Adrenal gland (tissue), 12 donors: ENCODE data around the gene CIC. TPM values are rescaled to one million over a fixed set of nuclear protein-coding genes. Genes with fewer than 3 reads are reported as not detected.

ENCODE experiments used
- DNase-seq, 7 donors: peaks; one replicate each; pipeline ENCODE4 v3.0.0-alpha.2; 2019 to 2020
- H3K27ac ChIP-seq, 5 donors: fragments of 200-600 bp; sonication (generic) in 4 of 5; 1 replicate in 3 of 5; 2 replicates in 2 of 5; pipeline versions ENCODE4 v1.5.1 to v1.8.0; 2016 to 2020; ENCODE audit warnings: mild to moderate bottlenecking in 1 of 5
- H3K27me3 ChIP-seq: fragments of 200-600 bp; 2 replicates; pipeline ENCODE4 v1.8.0; 2021
- H3K36me3 ChIP-seq, 2 donors: fragments of 200-600 bp; replicated peaks in 1 of 2; 1 replicate in 1 of 2; 2 replicates in 1 of 2; pipeline versions ENCODE4 v1.5.1 to v1.8.0; 2018 to 2022
- H3K4me1 ChIP-seq, 2 donors: fragments of 200-600 bp; replicated peaks in 1 of 2; 1 replicate in 1 of 2; 2 replicates in 1 of 2; pipeline versions ENCODE4 v1.5.1 to v1.8.0; 2018 to 2021
- H3K4me3 ChIP-seq, 4 donors: fragments of 200-600 bp; sonication (generic) in 3 of 4; one replicate each; pipeline ENCODE4 v1.5.1; 2016 to 2018
- H3K9me3 ChIP-seq, 3 donors: fragments of 200-600 bp; sonication (generic) in 1 of 3; replicated peaks in 1 of 3; 1 replicate in 2 of 3; 2 replicates in 1 of 3; pipeline versions ENCODE4 v1.5.1 to v1.8.0; 2016 to 2021
- POLR2A ChIP-seq, 2 donors: fragments of 450-650 bp; IDR thresholded peaks; one replicate each; pipeline ENCODE4 v1.6.1; 2017; ENCODE audit warnings: antibody characterized with exemption in 2 of 2, mild to moderate bottlenecking in 2 of 2, moderate library complexity in 1 of 2
- WGBS, 4 donors: extraction: QIAGEN DNeasy Blood & Tissue Kit in 2 of 4; methylation state at CpG; one replicate each; pipeline versions ENCODE4 v1.1.5 to v1.1.7; 2013 to 2017; 5-methylcytosine and 5-hydroxymethylcytosine counted together
- intact Hi-C, 2 donors: fragments of 100-400 bp; cut with DNase I; formaldehyde crosslinking; loops; one replicate each; pipeline versions ENCODE4 v1.14.1 to v1.15.0; 2022 to 2023
- polyA plus RNA-seq, 3 donors: library from polyadenylated mRNA; stranded (reverse); fragments of 200-250 nt in 2 of 3; fragments of 350-450 nt in 1 of 3; fragmentation: Illumina TruSeq in 1 of 3; extraction: RNeasy Lipid Tissue Mini Kit (QIAGEN cat#74804) in 1 of 3; gene quantifications; one replicate each; pipeline ENCODE4 v1.2.3, GENCODE V29; 2013 to 2014
- total RNA-seq, 9 donors: library from RNA; depleted of rRNA in 4 of 9; stranded (reverse); fragments of >200 nt in 4 of 9; fragments of 120-200 nt in 1 of 9; fragmentation: NEBNext Ultra II Directional in 1 of 9; extraction: Animal tissue kit (Norgen Biotek cat#: 25700) in 1 of 9; gene quantifications; one replicate each; pipeline versions ENCODE4 v1.1.0 to v1.2.4, GENCODE V29; 2013 to 2023
- TF ChIP-seq, protein P1 (sequence below), 6 experiments: fragments of 450-650 bp in 4 of 6; fragments of 200-600 bp in 2 of 6; sonication (generic) in 1 of 6; IDR thresholded peaks; 1 replicate in 5 of 6; 2 replicates in 1 of 6; pipeline versions ENCODE4 v1.5.1 to v1.8.0; 2016 to 2021; ENCODE audit warnings: antibody characterized with exemption in 6 of 6, mild to moderate bottlenecking in 2 of 6, moderate library complexity in 1 of 6
- donor health status: healthy with polysubstance abuse.
- donor health status: Bipolar disorder and iron deficiency.
- donor health status: DM: yes; HTN: yes; CAD: no.
- donor health status: DM: no; HTN: no; CAD: no.
- donor health status: DM: no; HTN: no; CAD: no.
- donor health status: DM: yes; HTN: yes; CAD: no.

CIC gene
- total and polyA plus RNA-seq, 12 donors, result 11.9 to 171 (median 71.9) TPM

DNA sequence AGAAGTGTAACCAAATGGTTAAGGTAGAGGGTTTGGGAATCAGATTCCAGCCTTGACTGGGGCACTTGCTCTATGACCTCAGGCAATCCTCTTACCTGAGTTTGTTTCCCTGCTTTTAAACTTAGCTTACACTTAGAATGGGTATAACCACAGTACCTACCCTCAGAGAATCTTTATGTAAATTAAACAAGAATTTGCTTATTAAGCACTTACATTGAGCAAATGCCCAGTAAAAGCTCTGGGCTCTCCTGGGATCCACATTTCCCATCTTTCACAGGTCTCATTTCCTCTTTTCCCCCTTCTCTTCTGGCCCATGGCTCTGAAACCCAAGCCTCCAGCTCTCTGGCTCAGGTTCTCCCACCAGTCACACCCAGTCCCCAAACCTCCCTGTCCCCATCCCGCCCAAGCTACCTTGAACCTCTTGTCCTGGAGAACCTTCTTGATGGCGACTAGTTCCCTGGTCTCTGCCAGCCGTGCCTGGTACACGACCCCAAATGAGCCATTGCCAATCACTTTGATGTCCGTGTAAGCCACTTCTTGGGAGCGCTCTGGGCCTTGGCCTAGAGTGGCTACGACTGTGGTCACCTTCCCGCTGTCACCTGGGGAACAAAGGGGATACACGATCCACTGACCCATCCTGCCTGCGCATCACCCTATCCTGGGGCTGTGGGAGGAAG is 29.4 kb upstream of the CIC start:
- Histone ChIP-seq H3K27ac (no peak overlapping the region), H3K4me1 (peaks cover 17 to 23% of the 10 kb centered on the region in 2 donors), H3K36me3 (peaks cover 0 to 24% of the 10 kb centered on the region in 2 donors), H3K9me3 (no peaks in the 10 kb centered on the region), H3K27me3 (no peaks in the 10 kb centered on the region), H3K4me3 (no peak overlapping the region)
- no peak for TF ChIP-seq POLR2A (IDR thresholded peaks at IDR 0.05)
- TF ChIP-seq, protein P1, sequence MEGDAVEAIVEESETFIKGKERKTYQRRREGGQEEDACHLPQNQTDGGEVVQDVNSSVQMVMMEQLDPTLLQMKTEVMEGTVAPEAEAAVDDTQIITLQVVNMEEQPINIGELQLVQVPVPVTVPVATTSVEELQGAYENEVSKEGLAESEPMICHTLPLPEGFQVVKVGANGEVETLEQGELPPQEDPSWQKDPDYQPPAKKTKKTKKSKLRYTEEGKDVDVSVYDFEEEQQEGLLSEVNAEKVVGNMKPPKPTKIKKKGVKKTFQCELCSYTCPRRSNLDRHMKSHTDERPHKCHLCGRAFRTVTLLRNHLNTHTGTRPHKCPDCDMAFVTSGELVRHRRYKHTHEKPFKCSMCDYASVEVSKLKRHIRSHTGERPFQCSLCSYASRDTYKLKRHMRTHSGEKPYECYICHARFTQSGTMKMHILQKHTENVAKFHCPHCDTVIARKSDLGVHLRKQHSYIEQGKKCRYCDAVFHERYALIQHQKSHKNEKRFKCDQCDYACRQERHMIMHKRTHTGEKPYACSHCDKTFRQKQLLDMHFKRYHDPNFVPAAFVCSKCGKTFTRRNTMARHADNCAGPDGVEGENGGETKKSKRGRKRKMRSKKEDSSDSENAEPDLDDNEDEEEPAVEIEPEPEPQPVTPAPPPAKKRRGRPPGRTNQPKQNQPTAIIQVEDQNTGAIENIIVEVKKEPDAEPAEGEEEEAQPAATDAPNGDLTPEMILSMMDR (IDR thresholded peaks at IDR 0.05), result no peak
- DNase-seq, result no peak
- intact Hi-C loops, result loop anchor here in 1 of 2 donors (10.0 kb wide), 1 partner anchor 105 kb away; the partner anchor contains the start of gene POU2F2
- WGBS, 4 donors, result 83 to 96% (median 87%) methylated on average over 6 to 10 of the region's 10 CpGs

DNA sequence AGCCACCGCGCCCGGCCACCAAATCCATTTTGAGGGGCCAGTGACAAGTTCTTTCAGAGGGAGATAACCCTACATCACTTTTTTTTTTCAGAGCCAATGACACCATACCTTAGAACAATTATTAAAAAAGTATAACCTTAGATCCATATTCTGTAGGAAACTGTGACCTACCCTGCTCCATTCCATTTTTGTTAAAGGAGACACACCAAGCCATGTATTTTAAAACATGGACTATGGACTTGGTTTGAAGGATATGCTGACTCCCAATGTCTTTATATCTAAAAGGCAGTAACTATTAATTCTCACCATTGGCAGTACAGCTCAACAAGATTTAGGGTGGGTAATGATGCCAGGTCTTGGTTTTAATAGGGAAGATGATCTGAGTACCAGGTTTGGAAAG is 27.8 kb upstream of the CIC start:
- H3K4me1 ChIP-seq, result peaks cover 17 to 38% of the 10 kb centered on the region in 2 donors
- intact Hi-C loops, result no loop called here
- no peaks in the 10 kb centered on the region for H3K27me3 ChIP-seq
- peak overlapping the region in 2 of 4 donors; percentile 72 to 78 for H3K4me3 ChIP-seq
- peaks cover 0 to 8% of the 10 kb centered on the region in 2 donors for H3K36me3 ChIP-seq
- no peak for DNase-seq
- H3K9me3 ChIP-seq, result no peaks in the 10 kb centered on the region
- no peak overlapping the region for H3K27ac ChIP-seq
- WGBS, 4 donors, result 99 to 100% (median 100%) methylated on average over 3 of the region's 3 CpGs
- TF ChIP-seq, protein P1 (IDR thresholded peaks at IDR 0.05), result no peak
- no peak for TF ChIP-seq POLR2A (IDR thresholded peaks at IDR 0.05)

DNA sequence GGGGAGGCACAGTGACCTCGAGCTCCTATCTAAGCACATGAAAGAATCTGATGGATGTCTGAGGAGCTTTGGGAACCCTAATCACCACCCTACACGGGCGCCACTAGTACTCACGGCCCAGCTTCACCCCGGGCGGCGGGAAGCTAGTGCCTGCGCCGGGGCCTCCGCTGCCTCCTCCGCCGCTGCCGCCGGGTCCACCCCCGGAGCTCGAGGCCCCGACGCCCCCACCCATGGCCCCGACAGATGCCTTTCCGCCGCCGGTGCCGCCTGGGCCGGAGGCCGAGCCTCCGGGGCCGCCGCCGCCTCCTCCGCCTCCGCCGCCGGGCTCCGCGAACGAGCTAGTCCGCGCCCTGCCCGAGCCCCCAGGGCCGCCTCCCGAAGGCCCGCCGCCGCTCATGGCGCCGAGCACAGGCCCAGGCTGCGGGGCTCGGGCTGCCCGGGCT is 27.0 kb upstream of the CIC start:
- DNase-seq, result peak in 5 of 7 donors; percentile 34 to 66 (median 47)
- Histone ChIP-seq H3K4me1 (peaks cover 23 to 46% of the 10 kb centered on the region in 2 donors), H3K4me3 (peak overlapping the region; percentile 16 to 78 (median 48)), H3K27me3 (no peaks in the 10 kb centered on the region), H3K27ac (peak overlapping the region in 4 of 5 donors; percentile 50 to 93 (median 83)), H3K9me3 (no peaks in the 10 kb centered on the region), H3K36me3 (no peaks in the 10 kb centered on the region)
- 0 to 1% (median 0%) methylated on average over 5 to 49 of the region's 49 CpGs for WGBS, 4 donors
- peak in 1 of 2 donors; percentile 89 for TF ChIP-seq POLR2A (IDR thresholded peaks at IDR 0.05)
- TF ChIP-seq, protein P1 (IDR thresholded peaks at IDR 0.05), result peak in 1 of 6 experiments; percentile 3
- intact Hi-C loops, result no loop called here

DNA sequence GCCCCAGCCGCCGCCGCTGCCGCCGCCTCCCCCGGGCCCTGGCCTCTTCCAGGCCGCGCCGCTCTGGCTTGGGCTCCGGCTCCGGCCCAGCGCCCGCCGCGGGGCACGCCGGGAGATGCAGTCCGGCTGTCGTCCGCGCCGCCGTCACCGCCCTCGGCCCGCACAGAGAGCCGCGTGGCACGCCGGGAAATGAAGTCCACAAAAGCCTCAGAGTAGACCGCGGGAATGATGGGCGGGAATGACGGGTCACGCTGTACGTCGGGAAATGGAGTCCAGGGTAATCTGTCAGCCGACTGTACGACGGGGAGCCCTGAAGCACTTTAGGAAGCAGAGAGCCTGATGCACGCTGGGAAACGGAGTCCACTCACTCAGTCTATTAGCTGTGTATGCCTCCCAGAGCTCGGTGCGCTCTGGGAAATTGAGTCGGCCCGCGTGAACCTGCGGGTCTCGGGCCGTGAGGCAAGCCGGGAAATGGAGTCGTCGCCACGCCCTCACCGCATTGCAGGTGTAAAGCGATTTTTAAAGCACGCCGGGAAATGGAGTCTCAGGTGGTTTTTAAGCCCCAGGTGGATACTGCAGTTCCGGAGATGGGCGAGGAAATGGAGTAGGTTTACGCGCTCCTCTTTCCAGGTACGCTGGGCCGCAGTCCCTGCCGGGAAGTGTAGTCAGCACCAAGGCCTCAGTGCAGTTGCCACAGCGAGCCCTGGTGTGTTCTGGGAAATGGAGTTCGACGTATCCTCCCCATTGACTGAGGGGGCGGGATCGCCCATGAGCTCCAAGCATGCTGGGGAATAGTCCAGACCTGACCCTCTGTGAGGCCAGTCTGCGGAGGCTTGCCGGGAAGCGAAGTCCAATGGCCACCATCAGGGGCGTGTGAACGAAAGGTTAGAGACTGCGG is 26.3 kb upstream of the CIC start, which contains the start of gene GSK3A:
GSK3A (minus strand) TSS at position 91 of the 898 bp plus-strand sequence. CDS start 137 bp downstream, outside the sequence.
- Histone ChIP-seq H3K4me3 (peak within 1 kb of the TSS; percentile 21 to 78 (median 54)), H3K4me1 (peaks cover 30 to 51% of the 10 kb centered on the region in 2 donors), H3K9me3 (no peaks in the 10 kb centered on the region), H3K27ac (peak within 1 kb of the TSS; percentile 75 to 93 (median 88)), H3K36me3 (no peaks in the 10 kb centered on the region), H3K27me3 (no peaks in the 10 kb centered on the region)
- 0 to 1% (median 0%) methylated on average over 39 to 76 of the region's 76 CpGs for WGBS, 4 donors
- intact Hi-C loops, result no loop called here
- DNase-seq, result peak; percentile 98 to 100 (median 99)
- TF ChIP-seq, protein P1 (IDR thresholded peaks at IDR 0.05), result no peak
- peak; percentile 83 to 99 for TF ChIP-seq POLR2A (IDR thresholded peaks at IDR 0.05)
